ENCODE measurements around the gene ADAMTS2.
"Not testable (repeated sequence)": the region's sequence is repeated elsewhere in the genome, so short reads cannot be mapped to it uniquely, and the experiment has no call there.

Gene ADAMTS2

GRCh38 chr5:179325296-179326031 lies 19.8 kb downstream of the ADAMTS2 start:
- no peak for DNase-seq

GRCh38 chr5:179324760-179325295 lies 20.4 kb downstream of the ADAMTS2 start:
- no peak for DNase-seq

- not testable (repeated sequence) for DNase-seq
These were observed 20.9 kb downstream of the ADAMTS2 start for GRCh38 chr5:179324316-179324715.

- DNase-seq, result no peak
These were observed 22.0 kb downstream of the ADAMTS2 start for GRCh38 chr5:179323026-179323870.

GRCh38 chr5:179322071-179323025 lies 22.9 kb downstream of the ADAMTS2 start:
- no peak for DNase-seq

GRCh38 chr5:179321206-179321987 lies 23.9 kb downstream of the ADAMTS2 start:
- DNase-seq, result no peak

GRCh38 chr5:179319741-179320281 lies 25.4 kb downstream of the ADAMTS2 start:
- no peak for DNase-seq

- no peak for DNase-seq
These were observed 26.1 kb downstream of the ADAMTS2 start for GRCh38 chr5:179319123-179319522.

GRCh38 chr5:179318221-179318955 lies 26.9 kb downstream of the ADAMTS2 start:
- DNase-seq, result no peak

- DNase-seq, result no peak
These were observed 27.6 kb downstream of the ADAMTS2 start for GRCh38 chr5:179317411-179318220.

GRCh38 chr5:179316982-179317381 lies 28.3 kb downstream of the ADAMTS2 start:
- no peak for DNase-seq

- DNase-seq, result no peak
These were observed 29.1 kb downstream of the ADAMTS2 start for GRCh38 chr5:179316111-179316551.

- DNase-seq, result no peak
These were observed 29.8 kb downstream of the ADAMTS2 start for GRCh38 chr5:179315356-179315890.

GRCh38 chr5:179314606-179315355 lies 30.5 kb downstream of the ADAMTS2 start:
- no peak for DNase-seq

- no peak for DNase-seq
These were observed 31.3 kb downstream of the ADAMTS2 start for GRCh38 chr5:179313849-179314521.

GRCh38 chr5:179312557-179313235 lies 32.6 kb downstream of the ADAMTS2 start:
- DNase-seq, result no peak

GRCh38 chr5:179311581-179311980 lies 33.7 kb downstream of the ADAMTS2 start:
- no peak for DNase-seq
